Measurements from ENCODE around the gene SLC13A4.

- TF ChIP-seq EZH2 (IDR thresholded peaks at IDR 0.05; ENCODE audit: borderline replicate concordance, low read depth, low read length, poor library complexity, severe bottlenecking): no peak
- no peak for TF ChIP-seq CTCF (conservative IDR thresholded peaks at IDR 0.05; ENCODE audit: low read depth, low read length)
Measured at GRCh38 chr7:135718794-135719437, 9.1 kb downstream of the SLC13A4 start.
